ENCODE measurements around the gene MRPL20.

- no peak for TF ChIP-seq POLR2A (IDR thresholded peaks at IDR 0.05; ENCODE audit: low read length)
- no peak for TF ChIP-seq GATA1 (IDR thresholded peaks at IDR 0.05; ENCODE audit: low read depth, low read length)
Observed at GRCh38 chr1:1425753-1426495, 18.8 kb upstream of the MRPL20 start.

All from erythroblast (primary cell).